ENCODE measurements around the gene SDR39U1.

Gene SDR39U1

GRCh38 chr14:24411443-24412389 is 30.9 kb downstream of the SDR39U1 start:
- DNase-seq (ENCODE audit: low read depth in 2 of 2), result no peak

GRCh38 chr14:24409956-24410355 is 32.6 kb downstream of the SDR39U1 start:
- DNase-seq (ENCODE audit: low read depth in 2 of 2), result no peak

GRCh38 chr14:24409192-24409591 is 33.4 kb downstream of the SDR39U1 start:
- no peak for DNase-seq (ENCODE audit: low read depth in 2 of 2)

GRCh38 chr14:24408764-24409163 is 33.8 kb downstream of the SDR39U1 start:
- no peak for DNase-seq (ENCODE audit: low read depth in 2 of 2)

- DNase-seq (ENCODE audit: low read depth in 2 of 2), result no peak
These were observed 34.8 kb downstream of the SDR39U1 start for GRCh38 chr14:24407608-24408325.

GRCh38 chr14:24406416-24406815 is 36.2 kb downstream of the SDR39U1 start:
- no peak for DNase-seq (ENCODE audit: low read depth in 2 of 2)

- no peak for DNase-seq (ENCODE audit: low read depth in 2 of 2)
These were observed 37.8 kb downstream of the SDR39U1 start for GRCh38 chr14:24404814-24405213.

- DNase-seq (ENCODE audit: low read depth in 2 of 2), result no peak
These were observed 39.1 kb downstream of the SDR39U1 start for GRCh38 chr14:24403294-24403998.

GRCh38 chr14:24401810-24402702 is 40.5 kb downstream of the SDR39U1 start:
- DNase-seq (ENCODE audit: low read depth in 2 of 2), result no peak

GRCh38 chr14:24399999-24400718 is 42.4 kb downstream of the SDR39U1 start:
- no peak for DNase-seq (ENCODE audit: low read depth in 2 of 2)

GRCh38 chr14:24399447-24399822 is 43.1 kb downstream of the SDR39U1 start:
- DNase-seq (ENCODE audit: low read depth in 2 of 2), result no peak

- DNase-seq (ENCODE audit: low read depth in 2 of 2), result peak in 1 of 2 donors; percentile 5
These were observed 43.7 kb downstream of the SDR39U1 start, which contains the start of gene NYNRIN for GRCh38 chr14:24398653-24399446. Gene NYNRIN, plus strand, starts transcription at chr14:24399003. Its CDS starts 244 bp downstream, at chr14:24399247.

GRCh38 chr14:24398293-24398652 is 44.3 kb downstream of the SDR39U1 start:
- no peak for DNase-seq (ENCODE audit: low read depth in 2 of 2)

GRCh38 chr14:24397639-24398292 is 44.8 kb downstream of the SDR39U1 start:
- no peak for DNase-seq (ENCODE audit: low read depth in 2 of 2)

- DNase-seq (ENCODE audit: low read depth in 2 of 2), result no peak
These were observed 46.7 kb downstream of the SDR39U1 start for GRCh38 chr14:24395609-24396582.

- no peak for DNase-seq (ENCODE audit: low read depth in 2 of 2)
These were observed 48.3 kb downstream of the SDR39U1 start for GRCh38 chr14:24394275-24394674.

GRCh38 chr14:24392325-24393091 is 50.1 kb downstream of the SDR39U1 start:
- no peak for DNase-seq (ENCODE audit: low read depth in 2 of 2)
